Erythroblast (primary cell): ENCODE data around the gene HHIPL2.
"Not testable (repeated sequence)": the region's sequence is repeated elsewhere in the genome, so short reads cannot be mapped to it uniquely, and the experiment has no call there.

Experiments used
- DNase-seq, 2 experiments: peaks; one replicate each; lab custom pipeline; 2025; lab: John Stamatoyannopoulos, UW
- GATA1 ChIP-seq: IDR thresholded peaks from 2 replicates; pipeline ENCODE4 v1.6.1; 2011; ENCODE audit warnings: low read depth, mild to moderate bottlenecking, control low read depth, low read length, moderate library complexity
- POLR2A ChIP-seq: IDR thresholded peaks from 2 replicates; pipeline ENCODE4 v1.6.1; 2011; ENCODE audit warnings: mild to moderate bottlenecking, low read length

HHIPL2 gene

GRCh38 chr1:222525951-222526350, 22.0 kb downstream of the HHIPL2 start:
- TF ChIP-seq POLR2A (no peak), GATA1 (no peak)
- DNase-seq, result no peak

GRCh38 chr1:222523852-222524251, 24.1 kb downstream of the HHIPL2 start:
- no peak for DNase-seq
- TF ChIP-seq GATA1 (no peak), POLR2A (no peak)

GRCh38 chr1:222522105-222522915, 25.6 kb downstream of the HHIPL2 start:
- DNase-seq, result no peak
- TF ChIP-seq GATA1, result no peak
- no peak for TF ChIP-seq POLR2A

DNA sequence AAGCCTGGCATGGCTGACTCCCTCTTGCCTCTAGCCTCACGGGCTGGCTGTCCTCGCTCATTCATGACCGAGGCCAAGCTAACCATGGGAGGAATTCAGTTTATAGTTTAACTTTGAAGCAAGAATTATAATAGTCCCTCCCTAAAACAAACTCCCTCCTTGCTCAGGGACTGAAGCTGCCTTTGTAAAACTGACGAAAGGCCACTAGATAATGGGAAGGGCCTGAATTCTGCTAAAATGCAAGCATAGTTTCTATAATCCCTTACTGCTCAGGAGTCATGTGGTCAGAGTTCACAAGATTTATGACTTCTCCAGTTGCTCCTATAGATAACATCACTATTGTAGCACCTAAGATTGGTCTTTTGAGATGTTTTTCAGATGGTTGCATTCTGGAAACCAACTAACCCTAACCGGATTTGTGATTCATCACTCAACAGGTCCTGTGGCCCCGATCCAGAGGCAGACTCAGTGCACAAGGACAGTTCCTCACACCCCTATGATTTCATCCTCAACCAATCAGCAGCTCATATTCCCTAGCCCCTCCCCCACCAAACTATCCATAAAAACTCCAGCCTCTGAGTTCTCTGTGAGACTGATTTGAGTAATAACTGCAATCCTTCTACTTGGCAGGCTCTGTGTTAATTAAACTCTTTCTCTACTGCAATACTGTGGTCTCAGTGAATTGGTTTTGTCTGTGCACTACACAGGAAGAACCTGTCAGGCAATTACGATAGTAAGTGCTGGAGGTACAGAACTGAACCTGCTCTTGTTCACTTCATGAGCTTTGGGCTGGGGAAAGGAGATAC, 26.4 kb downstream of the HHIPL2 start:
- no peak for DNase-seq
- TF ChIP-seq POLR2A (no peak), GATA1 (no peak)

DNA sequence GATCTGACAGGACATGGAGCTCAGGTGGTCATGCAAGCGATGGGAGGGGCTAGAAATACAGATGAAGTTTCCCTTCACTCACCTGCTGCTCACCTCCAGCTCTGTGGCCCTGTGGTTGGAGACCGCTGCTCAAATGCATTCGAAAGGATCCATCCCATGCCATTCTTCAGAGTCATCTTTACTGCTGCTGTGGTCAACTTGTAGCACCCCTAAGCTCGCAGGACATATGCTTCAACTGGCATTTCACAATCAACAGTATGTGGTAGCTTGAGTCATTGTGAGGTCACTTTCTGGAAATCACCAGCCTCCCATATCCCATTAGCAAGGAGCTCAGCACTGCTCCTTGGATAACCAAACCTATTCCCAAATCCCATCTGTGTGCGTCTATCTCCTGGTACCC, 58.4 kb downstream of the HHIPL2 start:
- DNase-seq, result not testable (repeated sequence)

DNA sequence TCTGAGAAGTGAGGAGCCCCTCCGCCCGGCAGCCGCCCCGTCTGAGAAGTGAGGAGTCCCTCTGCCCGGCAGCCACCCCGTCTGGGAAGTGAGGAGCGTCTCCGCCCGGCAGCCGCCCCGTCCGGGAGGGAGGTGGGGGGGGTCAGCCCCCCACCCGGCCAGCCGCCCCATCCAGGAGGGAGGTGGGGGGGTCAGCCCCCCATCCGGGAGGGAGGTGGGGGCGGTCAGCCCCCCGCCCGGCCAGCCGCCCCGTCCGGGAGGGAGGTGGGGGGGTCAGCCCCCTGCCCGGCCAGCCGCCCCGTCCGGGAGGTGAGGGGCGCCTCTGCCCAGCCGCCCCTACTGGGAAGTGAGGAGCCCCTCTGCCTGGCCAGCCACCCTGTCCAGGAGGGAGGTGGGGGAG, 60.1 kb downstream of the HHIPL2 start:
- DNase-seq, result not testable (repeated sequence)

- DNase-seq, result peak in 1 of 2 experiments; percentile 51
These were observed 63.9 kb downstream of the HHIPL2 start for GRCh38 chr1:222484005-222484404.

DNA sequence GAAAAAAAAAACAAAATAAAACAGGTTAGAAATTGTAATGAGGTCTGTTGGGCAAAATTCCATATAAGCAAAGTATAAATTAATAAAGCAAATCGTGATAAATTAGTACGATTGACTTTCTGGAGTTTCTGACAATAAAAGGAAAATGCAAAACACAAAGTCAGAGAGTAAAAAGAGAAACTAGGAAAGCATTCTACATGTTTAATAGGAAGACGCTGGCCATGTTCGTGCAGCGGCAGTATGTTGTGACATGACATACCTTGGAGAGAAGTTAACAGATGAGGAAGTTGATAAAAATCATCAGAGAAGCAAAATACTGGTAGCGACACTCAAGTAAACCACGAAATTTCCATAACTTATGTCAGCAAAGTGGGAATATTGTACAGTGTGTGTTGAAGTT, 68.3 kb downstream of the HHIPL2 start:
- DNase-seq, result not testable (repeated sequence)

DNA sequence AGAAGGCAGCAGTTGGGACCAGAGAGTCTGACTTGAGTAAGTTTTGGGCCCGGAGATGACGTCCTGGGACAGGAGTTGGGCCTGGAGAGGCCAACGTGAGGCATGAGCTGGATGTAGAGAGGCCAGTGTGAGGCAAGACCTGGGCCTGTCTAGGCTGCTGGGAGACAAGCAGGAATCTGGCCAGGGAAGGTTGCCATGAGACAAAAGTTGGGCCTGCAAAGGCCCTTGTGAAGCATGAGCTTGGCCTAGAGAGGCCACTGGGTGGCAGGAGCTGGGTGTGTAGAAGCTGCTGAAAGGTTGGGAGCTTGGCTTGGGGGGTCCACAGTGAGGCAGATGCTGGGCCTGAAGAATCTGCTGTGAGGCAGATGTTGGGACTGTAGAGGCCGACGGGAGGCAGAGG, 71.5 kb downstream of the HHIPL2 start:
- not testable (repeated sequence) for DNase-seq

DNA sequence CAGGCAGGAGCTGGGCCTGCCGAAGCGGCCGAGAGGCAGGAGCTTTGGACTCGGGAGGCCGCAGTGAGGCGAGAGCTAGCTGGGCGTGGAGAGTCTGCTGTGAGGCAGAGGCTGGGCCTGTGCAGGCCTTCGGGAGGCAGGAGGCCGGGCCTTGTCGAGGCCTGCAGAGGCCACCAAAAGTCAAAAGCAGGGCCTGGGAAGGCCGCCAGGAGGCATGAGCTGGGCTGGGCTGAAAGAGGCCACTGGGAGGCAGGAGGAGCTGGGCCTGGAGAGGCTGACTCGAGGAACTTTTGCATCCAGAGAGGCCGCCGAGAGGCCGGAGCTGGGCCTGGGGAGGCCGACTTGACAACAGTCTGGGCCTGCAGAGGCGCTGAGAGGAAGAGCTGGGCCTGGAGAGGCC, 74.2 kb downstream of the HHIPL2 start:
- not testable (repeated sequence) for DNase-seq

GRCh38 chr1:222472776-222473540, 74.9 kb downstream of the HHIPL2 start:
- not testable (repeated sequence) for DNase-seq
